ENCODE results near the gene ERBB3. TPM values are rescaled to one million over a fixed set of nuclear protein-coding genes. Genes with fewer than 3 reads are reported as not detected.

ERBB3 gene
- total RNA-seq, 1 experiment from 2014 or later, result 114 TPM

GRCh38 chr12:56122637-56123036 is 42.7 kb downstream of the ERBB3 start:
- in situ Hi-C loops (cut with HindIII; ENCODE audit: low pct_unique_long_range_greater_than_20kb, low sequenced_read_pairs), result no loop called here
- no peak for DNase-seq (ENCODE audit: low read depth, low spot score)

DNA sequence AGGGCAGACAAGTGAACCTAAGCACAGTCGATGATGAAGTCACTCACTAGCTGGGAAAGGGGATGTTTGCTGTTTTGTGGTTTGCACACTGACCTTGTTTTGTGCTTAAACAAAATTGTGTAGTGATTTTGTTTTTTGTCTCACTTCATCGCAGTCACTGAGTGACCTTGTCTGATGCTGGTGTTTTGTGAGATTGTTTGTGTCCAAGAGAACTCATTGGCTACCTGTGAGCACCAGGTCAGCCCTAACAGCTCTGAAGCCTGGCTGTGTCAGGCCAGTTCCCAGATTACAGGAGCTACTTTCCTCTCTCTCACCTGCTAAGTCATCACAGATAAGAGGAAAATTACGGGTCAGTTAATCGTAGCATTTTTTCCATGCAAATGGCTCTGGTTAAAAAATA is 44.2 kb downstream of the ERBB3 start:
- in situ Hi-C loops (cut with HindIII; ENCODE audit: low pct_unique_long_range_greater_than_20kb, low sequenced_read_pairs), result no loop called here
- DNase-seq (ENCODE audit: low read depth, low spot score), result no peak

GRCh38 chr12:56126732-56127239 is 46.8 kb downstream of the ERBB3 start:
- DNase-seq (ENCODE audit: low read depth, low spot score), result no peak
- in situ Hi-C loops (cut with HindIII; ENCODE audit: low pct_unique_long_range_greater_than_20kb, low sequenced_read_pairs), result no loop called here

DNA sequence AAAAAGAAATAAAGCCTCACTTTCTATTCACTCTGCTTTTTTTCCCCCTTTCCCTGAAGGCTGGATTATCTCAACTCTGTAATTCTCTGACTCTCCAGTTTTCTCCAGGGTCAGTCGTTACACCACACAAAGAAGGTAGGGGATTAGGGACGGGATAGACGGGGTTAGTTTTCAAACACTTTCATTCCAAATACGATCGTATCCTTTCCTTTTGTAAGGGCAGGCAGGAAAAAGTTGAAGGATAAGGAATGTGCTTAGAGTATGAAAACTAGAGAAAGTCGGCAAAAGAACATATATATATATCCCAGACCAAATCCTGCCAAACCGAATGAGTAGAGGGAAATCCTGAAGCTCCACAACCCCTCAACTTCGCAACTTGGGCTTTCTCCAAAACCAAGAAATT is 47.5 kb downstream of the ERBB3 start:
- in situ Hi-C loops (cut with HindIII; ENCODE audit: low pct_unique_long_range_greater_than_20kb, low sequenced_read_pairs), result no loop called here
- DNase-seq (ENCODE audit: low read depth, low spot score), result no peak

DNA sequence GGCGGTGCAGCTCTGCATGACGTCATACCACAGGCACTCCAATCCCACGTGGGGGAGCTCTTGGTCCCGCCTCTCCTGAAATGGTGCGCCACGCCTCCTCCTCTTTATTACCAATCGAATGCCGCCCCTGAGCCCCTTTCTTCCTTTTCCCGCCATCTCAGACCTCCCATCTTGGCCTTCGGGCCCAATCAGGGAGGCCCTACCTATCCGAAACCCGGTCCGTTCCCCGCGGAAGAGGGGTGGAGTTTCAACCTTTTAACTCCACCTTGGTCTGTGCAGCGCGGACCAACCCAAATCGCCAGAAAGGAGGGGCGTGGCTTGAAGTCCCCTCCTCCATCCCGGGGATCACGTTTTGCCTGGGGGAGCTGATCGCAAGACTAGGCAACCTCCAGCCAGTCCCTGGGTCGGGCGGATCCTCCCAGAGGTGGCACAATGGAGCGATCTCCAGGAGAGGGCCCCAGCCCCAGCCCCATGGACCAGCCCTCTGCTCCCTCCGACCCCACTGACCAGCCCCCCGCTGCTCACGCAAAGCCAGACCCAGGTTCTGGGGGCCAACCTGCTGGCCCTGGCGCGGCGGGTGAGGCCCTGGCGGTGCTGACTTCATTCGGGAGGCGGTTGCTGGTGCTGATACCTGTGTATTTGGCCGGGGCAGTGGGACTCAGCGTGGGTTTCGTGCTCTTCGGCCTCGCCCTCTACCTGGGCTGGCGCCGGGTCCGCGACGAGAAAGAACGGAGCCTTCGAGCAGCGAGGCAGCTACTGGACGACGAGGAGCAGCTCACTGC is 48.1 kb downstream of the ERBB3 start, which contains the start of gene ESYT1:
Gene ESYT1 (plus strand): TSS at position 380 of the 782 bp plus-strand sequence. CDS start 53 bp downstream, at position 433.
- peak; percentile 100 for DNase-seq (ENCODE audit: low read depth, low spot score)
- in situ Hi-C loops (cut with HindIII; ENCODE audit: low pct_unique_long_range_greater_than_20kb, low sequenced_read_pairs), result no loop called here

GRCh38 chr12:56128670-56129205 is 48.8 kb downstream of the ERBB3 start:
- peak; percentile 8 for DNase-seq (ENCODE audit: low read depth, low spot score)
- in situ Hi-C loops (cut with HindIII; ENCODE audit: low pct_unique_long_range_greater_than_20kb, low sequenced_read_pairs), result no loop called here

DNA sequence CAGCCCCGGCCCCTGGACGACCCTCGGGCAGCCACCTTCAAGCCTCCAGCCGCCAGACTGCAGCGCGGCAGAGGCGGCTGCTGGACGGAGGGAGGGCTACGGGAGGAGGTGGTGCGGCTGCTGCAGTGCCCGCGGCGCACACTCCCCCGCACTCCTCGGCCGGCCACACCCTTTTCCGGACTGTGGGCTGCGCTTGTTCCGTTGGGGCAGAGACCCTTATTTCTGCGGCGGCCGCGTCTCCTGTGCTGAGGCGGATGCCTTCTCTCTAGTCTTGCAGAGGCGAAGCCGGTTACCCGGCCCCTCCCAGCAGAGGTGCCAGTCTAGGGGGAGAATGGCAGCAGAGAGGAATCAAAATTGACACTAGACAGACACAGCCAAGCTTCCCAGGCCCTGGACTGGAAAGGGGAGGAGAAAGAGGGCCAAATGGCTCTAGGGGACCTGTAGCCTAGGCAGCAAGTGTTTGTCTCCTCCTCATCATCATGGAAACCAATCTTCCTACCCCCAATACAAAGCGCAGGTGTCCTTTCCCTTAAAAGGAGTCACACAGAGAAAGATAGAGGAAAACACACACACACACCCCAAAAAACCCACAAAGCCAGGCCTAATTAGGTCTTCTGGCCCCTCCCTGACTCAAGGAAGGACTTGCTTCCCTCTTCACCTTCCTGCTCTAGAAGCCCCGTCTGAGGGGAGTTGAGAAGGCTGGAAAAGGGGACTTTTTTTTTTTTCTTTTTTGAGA is 49.4 kb downstream of the ERBB3 start:
- peak; percentile 40 for DNase-seq (ENCODE audit: low read depth, low spot score)
- in situ Hi-C loops (cut with HindIII; ENCODE audit: low pct_unique_long_range_greater_than_20kb, low sequenced_read_pairs), result no loop called here

GRCh38 chr12:56129942-56130495 is 50.1 kb downstream of the ERBB3 start:
- in situ Hi-C loops (cut with HindIII; ENCODE audit: low pct_unique_long_range_greater_than_20kb, low sequenced_read_pairs), result no loop called here
- DNase-seq (ENCODE audit: low read depth, low spot score), result no peak

GRCh38 chr12:56130876-56131275 is 50.9 kb downstream of the ERBB3 start:
- in situ Hi-C loops (cut with HindIII; ENCODE audit: low pct_unique_long_range_greater_than_20kb, low sequenced_read_pairs), result no loop called here
- no peak for DNase-seq (ENCODE audit: low read depth, low spot score)

DNA sequence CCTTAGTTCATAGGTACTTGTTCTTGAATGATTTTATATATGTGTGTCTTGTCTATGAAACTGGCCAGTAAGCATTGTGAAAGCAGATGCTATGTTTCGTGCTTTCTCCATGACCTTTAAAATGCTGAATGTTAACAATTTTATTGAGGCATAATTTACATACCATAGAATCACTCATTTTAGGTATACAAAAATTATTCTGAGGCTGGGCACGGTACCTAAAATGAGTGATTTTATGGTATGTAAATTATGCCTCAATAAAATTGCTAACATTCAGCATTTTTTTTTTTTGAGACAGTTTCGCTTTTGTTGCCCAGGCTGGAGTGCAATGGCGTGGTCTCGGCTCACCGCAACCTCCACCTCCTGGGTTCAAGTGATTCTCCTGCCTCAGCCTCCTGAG is 54.9 kb downstream of the ERBB3 start:
- in situ Hi-C loops (cut with HindIII; ENCODE audit: low pct_unique_long_range_greater_than_20kb, low sequenced_read_pairs), result no loop called here
- no peak for DNase-seq (ENCODE audit: low read depth, low spot score)

DNA sequence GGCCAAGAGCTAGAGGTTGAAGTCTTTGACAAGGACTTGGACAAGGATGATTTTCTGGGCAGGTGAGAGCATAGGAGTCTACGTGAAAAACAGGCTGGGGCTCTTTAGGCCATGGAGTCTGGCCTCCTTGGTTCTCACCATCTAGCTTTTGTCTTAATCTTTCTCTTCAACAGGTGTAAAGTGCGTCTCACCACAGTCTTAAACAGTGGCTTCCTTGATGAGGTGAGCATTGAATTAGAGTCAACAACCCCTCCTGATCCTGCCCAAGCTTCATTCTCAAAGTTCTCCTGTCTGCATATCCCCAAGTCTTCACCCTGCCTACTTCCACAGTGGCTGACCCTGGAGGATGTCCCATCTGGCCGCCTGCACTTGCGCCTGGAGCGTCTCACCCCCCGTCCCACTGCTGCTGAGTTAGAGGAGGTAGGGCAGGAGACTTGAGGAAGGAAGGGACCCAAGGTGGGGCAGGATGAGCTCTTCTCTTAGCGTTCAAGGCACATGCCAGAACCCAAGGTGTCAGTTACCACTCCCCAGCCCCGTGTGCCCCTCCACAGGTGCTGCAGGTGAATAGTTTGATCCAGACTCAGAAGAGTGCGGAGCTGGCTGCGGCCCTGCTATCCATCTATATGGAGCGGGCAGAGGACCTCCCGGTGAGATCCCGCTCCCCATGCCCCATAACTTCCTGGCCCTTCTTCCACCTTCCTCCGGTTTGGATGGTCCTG is 58.0 kb downstream of the ERBB3 start:
- in situ Hi-C loops (cut with HindIII; ENCODE audit: low pct_unique_long_range_greater_than_20kb, low sequenced_read_pairs), result no loop called here
- no peak for DNase-seq (ENCODE audit: low read depth, low spot score)

GRCh38 chr12:56141946-56142784 is 62.2 kb downstream of the ERBB3 start:
- DNase-seq (ENCODE audit: low read depth, low spot score), result no peak
- in situ Hi-C loops (cut with HindIII; ENCODE audit: low pct_unique_long_range_greater_than_20kb, low sequenced_read_pairs), result no loop called here

GRCh38 chr12:56143217-56143616 is 63.3 kb downstream of the ERBB3 start:
- in situ Hi-C loops (cut with HindIII; ENCODE audit: low pct_unique_long_range_greater_than_20kb, low sequenced_read_pairs), result no loop called here
- no peak for DNase-seq (ENCODE audit: low read depth, low spot score)

DNA sequence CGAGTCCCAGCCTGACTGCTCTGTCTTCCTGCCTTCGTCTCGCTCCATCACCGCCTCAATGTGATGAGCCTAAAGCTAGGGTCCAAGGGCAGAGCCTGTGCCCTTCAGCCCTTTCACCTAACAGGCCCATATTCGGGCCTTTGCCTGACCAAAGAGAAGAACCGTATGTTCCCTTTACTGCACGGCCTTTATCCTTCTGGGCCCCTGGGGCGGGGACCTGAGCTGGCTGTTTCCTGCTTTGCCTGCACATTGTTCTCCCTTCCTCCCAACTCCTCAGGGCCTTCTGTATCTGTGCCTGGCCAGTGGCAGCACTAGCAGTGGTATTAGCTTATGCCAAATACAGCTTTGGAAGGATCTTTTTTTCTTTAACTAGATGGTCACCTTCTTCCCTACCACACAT is 63.9 kb downstream of the ERBB3 start:
- no peak for DNase-seq (ENCODE audit: low read depth, low spot score)
- in situ Hi-C loops (cut with HindIII; ENCODE audit: low pct_unique_long_range_greater_than_20kb, low sequenced_read_pairs), result no loop called here

DNA sequence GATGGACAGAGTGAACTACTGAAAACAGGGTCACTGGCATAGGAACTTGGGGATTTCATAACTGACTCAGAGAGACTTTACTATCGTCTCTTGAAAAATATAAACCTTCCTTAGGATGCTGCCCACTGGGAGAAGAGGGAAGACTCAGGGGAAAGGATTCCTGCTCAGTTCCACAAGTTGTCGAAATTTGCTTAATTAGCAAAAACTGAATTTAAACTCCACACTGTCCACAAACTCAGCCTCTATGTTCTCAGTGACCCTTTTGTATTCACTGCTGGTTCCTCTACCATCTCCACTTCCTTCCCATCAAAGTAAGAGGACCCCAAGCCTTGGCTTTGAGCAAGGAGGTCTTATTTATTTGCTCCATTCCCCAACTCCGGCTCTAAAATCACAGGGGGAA is 65.3 kb downstream of the ERBB3 start:
- DNase-seq (ENCODE audit: low read depth, low spot score), result no peak
- in situ Hi-C loops (cut with HindIII; ENCODE audit: low pct_unique_long_range_greater_than_20kb, low sequenced_read_pairs), result no loop called here

GRCh38 chr12:56146492-56147460 is 66.8 kb downstream of the ERBB3 start:
- in situ Hi-C loops (cut with HindIII; ENCODE audit: low pct_unique_long_range_greater_than_20kb, low sequenced_read_pairs), result no loop called here
- DNase-seq (ENCODE audit: low read depth, low spot score), result no peak

Data from SK-MEL-5 (cell line).